HCT116 (cell line): ENCODE data around the gene TNFRSF12A. TPM values are rescaled to one million over a fixed set of nuclear protein-coding genes. Genes with fewer than 3 reads are reported as not detected.

Experiments
- ATAC-seq: fragments of 200-7000 bp; cut with Tn5 transposase; 2 replicates; pipeline ENCODE4 v1.9.1; 2020; ENCODE audit warnings: mild to moderate bottlenecking, moderate library complexity
- BruUV-seq: library from RNA; stranded (reverse); fragments of 400-500 nt; replicated peaks from 2 replicates; lab custom pipeline; 2021; lab: Mats Ljungman, UMichigan
- CTCF ChIA-PET: fragments of 300-600 bp; sonication (Branson Sonifier 250); formaldehyde crosslinking; loops from one replicate; lab custom pipeline; 2021; ENCODE audit warnings: antibody characterized with exemption; lab: Charles Lee
- POLR2A ChIA-PET: fragments of 300-600, 350-600 bp; sonication (Branson Sonifier 250); formaldehyde crosslinking; loops from one replicate; lab custom pipeline; 2021; ENCODE audit warnings: antibody characterized with exemption; lab: Charles Lee
- RAD21 ChIA-PET, 2 experiments: fragments of 300-600 bp; sonication (Branson Sonifier 250); formaldehyde crosslinking; loops; one replicate each; lab custom pipeline; 2023; ENCODE audit warnings: low total read pairs in 2 of 2; ENCODE audit not compliant: uncharacterized antibody in 2 of 2, unreplicated experiment in 2 of 2, low non-redundant PET in 1 of 2; lab: Charles Lee
- DNase-seq: peaks from one replicate; pipeline ENCODE4 v3.0.0-alpha.2; 2010; ENCODE audit warnings: low read depth, low spot score
- H2AFZ ChIP-seq: fragments of 200-600 bp; shearing (Covaris generic), sonication (generic); 2 replicates; pipeline ENCODE4 v1.6.1; 2017; ENCODE audit warnings: low read depth, mixed run types, mixed read lengths, antibody characterized with exemption, low read length; ENCODE audit not compliant: poor library complexity, severe bottlenecking
- H3K27ac ChIP-seq: 2 replicates; pipeline ENCODE4 v1.5.1; 2012; ENCODE audit warnings: low read depth, low read length
- H3K27me3 ChIP-seq: fragments of 200-600 bp; sonication (generic); 2 replicates; pipeline ENCODE4 v1.6.1; 2016; ENCODE audit warnings: mixed run types, low read length, mixed read lengths; ENCODE audit not compliant: insufficient read depth
- H3K36me3 ChIP-seq, 2 experiments: fragments of 200-500 bp in 1 of 2; fragments of 200-600 bp in 1 of 2; sonication (Bioruptor generic) in 1 of 2; sonication (generic) in 1 of 2; 2 replicates each; pipeline versions ENCODE4 v1.5.1 to v1.6.1; 2014 to 2016; ENCODE audit warnings: low read length in 2 of 2, inconsistent platforms in 1 of 2, mixed read lengths in 1 of 2, mixed run types in 1 of 2; ENCODE audit not compliant: insufficient read depth in 2 of 2, control insufficient read depth in 1 of 2
- H3K4me1 ChIP-seq, 2 experiments: fragments of 200-600 bp in 1 of 2; sonication (generic) in 1 of 2; 2 replicates each; pipeline versions ENCODE4 v1.5.1 to v1.6.1; 2012 to 2017; ENCODE audit warnings: low read length in 2 of 2, inconsistent platforms in 1 of 2, mild to moderate bottlenecking in 1 of 2, mixed read lengths in 1 of 2, mixed run types in 1 of 2, moderate library complexity in 1 of 2; ENCODE audit not compliant: insufficient read depth in 2 of 2, control insufficient read depth in 1 of 2
- H3K4me2 ChIP-seq: fragments of 200-600 bp; sonication (generic); 2 replicates; pipeline ENCODE4 v1.6.1; 2017; ENCODE audit warnings: mixed run types, low read length, mixed read lengths
- H3K4me3 ChIP-seq, 2 experiments: fragments of 200-600 bp in 1 of 2; sonication (generic) in 1 of 2; replicated peaks in 1 of 2; 2 replicates each; pipeline ENCODE4 v1.5.1; 2011 to 2016; ENCODE audit warnings: low read length in 2 of 2, control low read depth in 1 of 2, low read depth in 1 of 2, mild to moderate bottlenecking in 1 of 2, mixed read lengths in 1 of 2, mixed run types in 1 of 2
- H3K79me2 ChIP-seq: fragments of 200-600 bp; sonication (generic); 2 replicates; pipeline ENCODE4 v1.6.1; 2017; ENCODE audit warnings: mild to moderate bottlenecking, mixed run types, low read length, moderate library complexity, mixed read lengths; ENCODE audit not compliant: insufficient read depth
- H3K9ac ChIP-seq: fragments of 200-600 bp; sonication (generic); 2 replicates; pipeline ENCODE4 v1.6.1; 2016; ENCODE audit warnings: low read length, mixed read lengths
- H3K9me2 ChIP-seq: fragments of 200-600 bp; sonication (generic), shearing (Covaris generic); 2 replicates; pipeline ENCODE4 v1.6.1; 2017; ENCODE audit warnings: mixed run types, mild to moderate bottlenecking, moderate library complexity; ENCODE audit not compliant: insufficient read depth
- H3K9me3 ChIP-seq, 2 experiments: fragments of 200-500 bp in 1 of 2; fragments of 200-600 bp in 1 of 2; sonication (Bioruptor generic) in 1 of 2; sonication (generic) in 1 of 2; 2 replicates each; pipeline ENCODE4 v1.6.1; 2014 to 2017; ENCODE audit warnings: low read length in 2 of 2, mixed read lengths in 2 of 2, inconsistent platforms in 1 of 2, low read depth in 1 of 2, mild to moderate bottlenecking in 1 of 2, mixed run types in 1 of 2, moderate library complexity in 1 of 2; ENCODE audit not compliant: control insufficient read depth in 1 of 2, insufficient read depth in 1 of 2
- H4K20me1 ChIP-seq: fragments of 200-600 bp; sonication (generic), shearing (Covaris generic); 2 replicates; pipeline ENCODE4 v1.6.1; 2017; ENCODE audit warnings: mixed run types, mild to moderate bottlenecking, moderate library complexity; ENCODE audit not compliant: insufficient read depth
- CBX3 ChIP-seq: IDR thresholded peaks from 2 replicates; pipeline ENCODE4 v1.6.1; 2012; ENCODE audit warnings: low read depth
- CEBPB ChIP-seq: IDR thresholded peaks from 2 replicates; pipeline ENCODE4 v1.6.1; 2012; ENCODE audit warnings: low read depth
- EZH2 ChIP-seq: fragments of 200-600 bp; sonication (generic); IDR thresholded peaks from 2 replicates; pipeline ENCODE4 v1.6.1; 2017; ENCODE audit warnings: antibody characterized with exemption, mixed run types
- EZH2phosphoT487 ChIP-seq: fragments of 200-600 bp; IDR thresholded peaks from 2 replicates; pipeline ENCODE4 v1.6.1; 2018; ENCODE audit warnings: antibody characterized with exemption, borderline replicate concordance
- FOSL1 ChIP-seq: IDR thresholded peaks from 2 replicates; pipeline ENCODE4 v1.6.1; 2012; ENCODE audit warnings: low read depth
- RAD21 ChIP-seq: IDR thresholded peaks from 2 replicates; pipeline ENCODE4 v1.6.1; 2012; ENCODE audit warnings: low read depth, mild to moderate bottlenecking
- SP1 ChIP-seq: IDR thresholded peaks from 2 replicates; pipeline ENCODE4 v1.6.1; 2012; ENCODE audit warnings: low read depth
- SRF ChIP-seq: IDR thresholded peaks from 2 replicates; pipeline ENCODE4 v1.6.1; 2012; ENCODE audit warnings: low read depth
- TCF7L2 ChIP-seq: IDR thresholded peaks from 2 replicates; pipeline ENCODE4 v1.7.0; 2011; ENCODE audit warnings: borderline replicate concordance, inconsistent platforms; ENCODE audit not compliant: insufficient read depth, insufficient read length; ENCODE audit errors: extremely low read depth
- YY1 ChIP-seq: IDR thresholded peaks from 2 replicates; pipeline ENCODE4 v1.6.1; 2011; ENCODE audit warnings: low read length, low read depth, moderate library complexity, mild to moderate bottlenecking; ENCODE audit not compliant: insufficient replicate concordance; ENCODE audit errors: extremely low read depth
- ZNF274 ChIP-seq: fragments of 200-500 bp; sonication (Bioruptor generic); IDR thresholded peaks from 2 replicates; pipeline ENCODE4 v1.6.1; 2014; ENCODE audit warnings: mild to moderate bottlenecking, low read depth, low read length, inconsistent platforms
- intact Hi-C: fragments of 100-400 bp; cut with micrococcal nuclease; formaldehyde crosslinking; loops from 2 replicates; pipeline ENCODE4 v1.10.0; 2022
- total RNA-seq: library from RNA; stranded (reverse); gene quantifications from one replicate; pipeline ENCODE4 v1.2.1, GENCODE V29; 2021; ENCODE audit not compliant: unreplicated experiment
- TF ChIP-seq, protein P1 (sequence below): IDR thresholded peaks from 2 replicates; pipeline ENCODE4 v1.6.1; 2012
- TF ChIP-seq, protein P2 (sequence below): IDR thresholded peaks from 2 replicates; pipeline ENCODE4 v1.6.1; 2012
- TF ChIP-seq, protein P3 (sequence below), 3 experiments: fragments of 200-600 bp in 1 of 3; sonication (generic) in 1 of 3; IDR thresholded peaks in 2 of 3; conservative IDR thresholded peaks in 1 of 3; 2 replicates each; pipeline ENCODE4 v1.5.1; 2012 to 2017; ENCODE audit warnings: low read depth in 2 of 3, low read length in 2 of 3, antibody characterized with exemption in 1 of 3, borderline replicate concordance in 1 of 3, control low read depth in 1 of 3, mild to moderate bottlenecking in 1 of 3, mixed read lengths in 1 of 3, mixed run types in 1 of 3, moderate library complexity in 1 of 3; ENCODE audit not compliant: insufficient read depth in 1 of 3

The TNFRSF12A gene
- total RNA-seq, 1 experiment from 2014 or later = 188 TPM

DNA sequence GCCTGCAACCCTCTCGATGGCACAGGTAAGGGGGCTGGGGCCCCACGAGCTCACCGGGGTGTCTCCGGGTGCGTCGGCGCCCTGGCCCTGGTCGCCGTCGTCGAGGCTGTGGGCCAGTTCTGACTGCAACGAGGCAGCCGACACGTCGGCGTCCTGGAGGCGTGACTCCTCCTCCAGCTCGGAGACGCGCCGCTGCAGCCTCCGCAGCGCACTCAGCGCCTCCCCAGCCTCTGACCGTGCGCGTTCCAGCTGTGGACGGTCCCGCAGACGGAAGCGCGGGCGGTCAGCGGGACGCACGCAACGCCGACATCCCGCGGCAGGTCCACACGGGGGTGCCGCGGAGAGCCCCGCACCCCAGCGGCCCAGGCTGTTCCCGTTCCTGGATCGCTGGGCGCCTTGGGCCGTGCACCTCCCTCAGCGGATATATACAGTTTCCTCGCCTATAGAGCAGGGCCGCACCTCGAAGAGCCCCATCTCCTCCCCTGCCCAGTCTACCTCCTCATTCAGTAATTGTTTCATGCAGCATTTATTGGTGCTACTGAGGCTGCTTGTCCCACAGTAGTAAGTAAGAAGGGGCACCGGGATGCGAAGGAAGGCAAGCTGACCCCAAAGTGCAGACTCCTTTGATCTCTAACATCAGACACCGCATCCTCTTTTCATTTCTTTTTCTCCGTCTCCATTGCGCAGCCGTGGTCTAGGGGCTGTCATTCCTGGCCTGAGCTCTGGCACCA lies 9.5 kb downstream of the TNFRSF12A start:
- Histone ChIP-seq H3K79me2 (peaks cover 7% of the 10 kb centered on the region; the same call in 1 of the 2 replicates), H3K27me3 (no peaks in the 10 kb centered on the region), H3K9me3 (no peaks in the 10 kb centered on the region), H4K20me1 (no peaks in the 10 kb centered on the region), H3K27ac (no peak overlapping the region), H3K4me1 (peaks cover 4 to 40% of the 10 kb centered on the region in 2 experiments; a peak in 3 of 4 replicates), H3K4me3 (no peak overlapping the region), H3K4me2 (no peak overlapping the region), H3K9me2 (no peaks in the 10 kb centered on the region), H3K36me3 (peaks cover 8 to 18% of the 10 kb centered on the region in 2 experiments; a peak in 2 of 4 replicates), H2AFZ (no peak overlapping the region), H3K9ac (no peak overlapping the region)
- TF ChIP-seq, protein P1, sequence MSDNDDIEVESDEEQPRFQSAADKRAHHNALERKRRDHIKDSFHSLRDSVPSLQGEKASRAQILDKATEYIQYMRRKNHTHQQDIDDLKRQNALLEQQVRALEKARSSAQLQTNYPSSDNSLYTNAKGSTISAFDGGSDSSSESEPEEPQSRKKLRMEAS = no peak
- TF ChIP-seq, protein P2, sequence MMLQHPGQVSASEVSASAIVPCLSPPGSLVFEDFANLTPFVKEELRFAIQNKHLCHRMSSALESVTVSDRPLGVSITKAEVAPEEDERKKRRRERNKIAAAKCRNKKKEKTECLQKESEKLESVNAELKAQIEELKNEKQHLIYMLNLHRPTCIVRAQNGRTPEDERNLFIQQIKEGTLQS = no peak
- TF ChIP-seq EZH2phosphoT487 (no peak), EZH2 (no peak), RAD21 (no peak), CEBPB (no peak), TCF7L2 (no peak), FOSL1 (no peak), YY1 (no peak), ZNF274 (no peak), SRF (no peak), CBX3 (no peak), SP1 (no peak)
- TF ChIP-seq, protein P3, sequence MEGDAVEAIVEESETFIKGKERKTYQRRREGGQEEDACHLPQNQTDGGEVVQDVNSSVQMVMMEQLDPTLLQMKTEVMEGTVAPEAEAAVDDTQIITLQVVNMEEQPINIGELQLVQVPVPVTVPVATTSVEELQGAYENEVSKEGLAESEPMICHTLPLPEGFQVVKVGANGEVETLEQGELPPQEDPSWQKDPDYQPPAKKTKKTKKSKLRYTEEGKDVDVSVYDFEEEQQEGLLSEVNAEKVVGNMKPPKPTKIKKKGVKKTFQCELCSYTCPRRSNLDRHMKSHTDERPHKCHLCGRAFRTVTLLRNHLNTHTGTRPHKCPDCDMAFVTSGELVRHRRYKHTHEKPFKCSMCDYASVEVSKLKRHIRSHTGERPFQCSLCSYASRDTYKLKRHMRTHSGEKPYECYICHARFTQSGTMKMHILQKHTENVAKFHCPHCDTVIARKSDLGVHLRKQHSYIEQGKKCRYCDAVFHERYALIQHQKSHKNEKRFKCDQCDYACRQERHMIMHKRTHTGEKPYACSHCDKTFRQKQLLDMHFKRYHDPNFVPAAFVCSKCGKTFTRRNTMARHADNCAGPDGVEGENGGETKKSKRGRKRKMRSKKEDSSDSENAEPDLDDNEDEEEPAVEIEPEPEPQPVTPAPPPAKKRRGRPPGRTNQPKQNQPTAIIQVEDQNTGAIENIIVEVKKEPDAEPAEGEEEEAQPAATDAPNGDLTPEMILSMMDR (IDR thresholded peaks at IDR 0.05 in 2 of 3, conservative IDR thresholded peaks at IDR 0.05 in 1 of 3; ENCODE audit: borderline replicate concordance in 1 of 3, insufficient read depth in 1 of 3, low read depth in 2 of 3, low read length in 2 of 3) = no peak
- BruUV-seq = no TSS peak
- POLR2A ChIA-PET = interaction anchor here (1.9 to 3.0 kb wide), 2 partner anchors 8 to 9 kb away, joined by 16 to 31 read pairs; partner anchors contain the start of genes HCFC1R1, THOC6 and TNFRSF12A
- ATAC-seq (no peak), DNase-seq (no peak)
- CTCF ChIA-PET = interaction anchor here (2.0 to 2.8 kb wide), 2 partner anchors 10 to 16 kb away, joined by 8 to 10 read pairs; partner anchors contain the start of genes MMP25 and TNFRSF12A
- intact Hi-C loops = no loop called here
- RAD21 ChIA-PET = no interaction called here
